D721Med (cell line): ENCODE measurements around the gene CPA2.
"Not testable (repeated sequence)": the region's sequence is repeated elsewhere in the genome, so short reads cannot be mapped to it uniquely, and the experiment has no call there.

Source experiments
- DNase-seq: peaks from one replicate; pipeline ENCODE4 v3.0.0; 2011; ENCODE audit warnings: low spot score; ENCODE audit not compliant: insufficient read length
- FAIRE-seq: peaks from 2 replicates; lab custom pipeline; 2011; peaks lifted over from hg19 to GRCh38; lab: Jason Lieb, UNC
- TF ChIP-seq, protein P1 (sequence below): IDR thresholded peaks from 2 replicates; pipeline ENCODE4 v1.5.1; 2012; ENCODE audit warnings: mild to moderate bottlenecking, control low read depth; ENCODE audit not compliant: insufficient read depth; ENCODE audit errors: missing control alignments

CPA2 gene

DNA sequence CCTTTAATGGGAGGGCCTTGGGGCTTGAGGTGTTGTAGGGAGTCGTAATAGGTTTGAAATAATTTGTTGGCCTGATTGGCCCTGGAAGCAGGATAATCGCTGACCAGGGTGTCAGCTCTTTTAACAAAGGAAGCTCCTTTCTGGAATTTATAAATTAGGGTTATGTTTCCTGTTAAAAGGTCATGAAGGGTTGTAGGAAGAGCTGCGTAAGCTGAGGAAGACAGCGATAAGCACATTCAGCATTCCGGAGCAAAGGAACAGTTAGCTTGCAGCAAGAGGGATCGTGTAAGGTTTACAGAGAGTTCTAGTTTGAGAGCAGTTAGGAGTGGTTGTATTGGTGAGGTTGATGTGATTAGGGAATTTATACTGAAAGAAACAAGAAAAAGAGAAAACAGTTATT is 47.6 kb downstream of the CPA2 start:
- DNase-seq (no peak), FAIRE-seq (no peak)
- TF ChIP-seq, protein P1, sequence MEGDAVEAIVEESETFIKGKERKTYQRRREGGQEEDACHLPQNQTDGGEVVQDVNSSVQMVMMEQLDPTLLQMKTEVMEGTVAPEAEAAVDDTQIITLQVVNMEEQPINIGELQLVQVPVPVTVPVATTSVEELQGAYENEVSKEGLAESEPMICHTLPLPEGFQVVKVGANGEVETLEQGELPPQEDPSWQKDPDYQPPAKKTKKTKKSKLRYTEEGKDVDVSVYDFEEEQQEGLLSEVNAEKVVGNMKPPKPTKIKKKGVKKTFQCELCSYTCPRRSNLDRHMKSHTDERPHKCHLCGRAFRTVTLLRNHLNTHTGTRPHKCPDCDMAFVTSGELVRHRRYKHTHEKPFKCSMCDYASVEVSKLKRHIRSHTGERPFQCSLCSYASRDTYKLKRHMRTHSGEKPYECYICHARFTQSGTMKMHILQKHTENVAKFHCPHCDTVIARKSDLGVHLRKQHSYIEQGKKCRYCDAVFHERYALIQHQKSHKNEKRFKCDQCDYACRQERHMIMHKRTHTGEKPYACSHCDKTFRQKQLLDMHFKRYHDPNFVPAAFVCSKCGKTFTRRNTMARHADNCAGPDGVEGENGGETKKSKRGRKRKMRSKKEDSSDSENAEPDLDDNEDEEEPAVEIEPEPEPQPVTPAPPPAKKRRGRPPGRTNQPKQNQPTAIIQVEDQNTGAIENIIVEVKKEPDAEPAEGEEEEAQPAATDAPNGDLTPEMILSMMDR = no peak

DNA sequence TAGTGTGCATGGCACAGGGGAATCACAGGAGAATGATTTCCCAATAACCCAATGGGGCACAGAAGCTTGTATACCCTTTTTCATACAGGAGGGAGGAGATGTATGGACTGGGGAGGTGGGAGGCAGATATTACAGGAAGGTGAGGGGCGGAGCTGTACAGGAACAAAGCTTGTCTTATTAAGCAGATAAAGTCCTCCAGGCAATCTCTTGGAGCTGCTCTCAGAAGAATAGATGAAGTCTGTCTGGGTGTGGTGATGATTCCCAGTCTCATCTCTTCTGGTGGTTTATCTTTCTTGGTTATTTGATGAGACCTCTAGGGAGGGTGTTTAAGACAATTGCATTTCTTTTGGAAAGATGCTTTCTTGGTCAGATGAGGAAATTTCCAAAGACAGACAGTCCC is 52.9 kb downstream of the CPA2 start:
- TF ChIP-seq, protein P1 = no peak
- FAIRE-seq (no peak), DNase-seq (no peak)

DNA sequence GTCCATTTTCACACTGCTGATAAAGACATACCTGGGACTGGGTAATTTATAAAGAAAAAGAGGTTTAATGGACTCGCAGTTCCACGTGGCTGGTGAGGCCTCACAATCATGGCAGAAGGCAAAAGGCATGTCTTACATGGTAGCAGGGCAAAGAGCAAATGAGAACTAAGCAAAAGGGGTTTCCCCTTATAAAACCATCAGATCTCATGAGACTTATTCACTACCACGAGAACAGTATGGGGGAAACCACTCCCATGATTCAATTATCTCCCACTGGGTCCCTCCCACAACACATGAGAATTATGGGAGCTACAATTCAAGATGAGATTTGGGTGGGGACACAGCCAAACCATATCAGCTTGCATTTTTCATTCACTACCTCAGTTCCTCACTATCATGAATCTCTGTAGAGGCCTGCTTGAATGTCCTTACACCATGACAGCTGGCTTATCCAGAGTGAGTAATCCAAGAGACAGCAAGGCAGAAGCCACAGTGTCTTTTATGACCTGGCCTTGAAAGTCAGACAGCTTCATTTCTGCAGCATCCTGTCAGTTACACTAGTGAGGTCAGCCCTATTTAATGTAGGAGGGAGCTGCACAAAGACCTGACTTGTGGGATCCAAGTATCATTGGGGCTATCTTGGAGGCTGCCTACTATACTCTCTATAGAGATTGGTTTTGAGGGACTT is 55.0 kb downstream of the CPA2 start:
- not testable (repeated sequence) for FAIRE-seq, DNase-seq

DNA sequence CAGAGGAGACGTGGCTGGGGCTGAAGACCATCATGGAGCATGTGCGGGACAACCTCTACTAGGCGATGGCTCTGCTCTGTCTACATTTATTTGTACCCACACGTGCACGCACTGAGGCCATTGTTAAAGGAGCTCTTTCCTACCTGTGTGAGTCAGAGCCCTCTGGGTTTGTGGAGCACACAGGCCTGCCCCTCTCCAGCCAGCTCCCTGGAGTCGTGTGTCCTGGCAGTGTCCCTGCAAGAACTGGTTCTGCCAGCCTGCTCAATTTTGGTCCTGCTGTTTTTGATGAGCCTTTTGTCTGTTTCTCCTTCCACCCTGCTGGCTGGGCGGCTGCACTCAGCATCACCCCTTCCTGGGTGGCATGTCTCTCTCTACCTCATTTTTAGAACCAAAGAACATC is 56.0 kb downstream of the CPA2 start:
- TF ChIP-seq, protein P1 = no peak
- FAIRE-seq = no peak
- no peak for DNase-seq

DNA sequence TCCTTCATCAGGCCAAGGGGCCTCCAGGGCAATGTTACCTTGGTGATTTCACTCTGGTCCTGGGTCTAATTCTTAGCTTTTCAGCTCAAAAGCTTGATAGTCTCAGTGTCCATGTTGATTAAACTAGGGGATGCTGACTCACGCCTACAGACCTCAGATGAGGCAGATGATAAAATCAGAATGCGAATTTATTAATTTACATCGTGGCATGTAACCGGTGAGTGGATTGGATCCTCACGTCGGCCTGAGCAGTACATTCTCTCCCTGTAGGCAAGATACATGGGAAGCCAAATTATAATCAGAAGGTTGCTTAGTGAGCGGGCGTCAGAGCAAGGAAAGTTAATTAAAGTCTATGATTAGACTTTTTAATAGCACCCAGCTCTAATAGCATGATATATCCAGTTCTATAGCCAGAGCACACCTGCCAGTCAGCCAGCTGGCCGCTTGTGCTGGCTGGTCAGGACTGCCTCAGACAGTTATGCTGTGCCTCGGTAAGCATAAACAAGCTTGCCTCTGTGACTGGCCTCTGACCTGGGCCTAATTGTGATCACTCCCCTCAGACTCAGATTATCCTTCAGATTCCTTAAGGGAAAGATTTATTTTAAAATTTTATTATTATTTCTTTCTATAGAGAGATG is 57.8 kb downstream of the CPA2 start:
- TF ChIP-seq, protein P1 = no peak
- FAIRE-seq = no peak
- DNase-seq = no peak

DNA sequence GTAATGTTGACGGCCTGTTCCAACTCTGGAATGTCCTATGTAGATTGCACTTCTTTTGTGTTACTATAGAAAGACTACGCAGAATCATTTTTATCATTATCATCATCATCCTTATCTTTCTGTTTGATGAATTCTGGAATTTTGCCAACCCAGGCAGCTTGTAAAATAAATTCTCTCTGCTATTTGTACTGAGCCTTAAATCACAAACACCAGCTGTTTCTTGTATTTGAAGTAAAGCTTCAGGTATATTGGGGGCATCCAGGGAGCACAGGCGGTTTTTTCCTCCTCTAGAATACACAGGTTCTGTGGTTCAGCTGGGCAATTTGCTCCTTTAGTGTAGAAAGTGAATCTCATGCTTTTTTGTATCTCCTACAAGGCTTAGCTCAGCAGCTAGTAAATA is 63.0 kb downstream of the CPA2 start:
- TF ChIP-seq, protein P1 = no peak
- FAIRE-seq = no peak
- DNase-seq = no peak

DNA sequence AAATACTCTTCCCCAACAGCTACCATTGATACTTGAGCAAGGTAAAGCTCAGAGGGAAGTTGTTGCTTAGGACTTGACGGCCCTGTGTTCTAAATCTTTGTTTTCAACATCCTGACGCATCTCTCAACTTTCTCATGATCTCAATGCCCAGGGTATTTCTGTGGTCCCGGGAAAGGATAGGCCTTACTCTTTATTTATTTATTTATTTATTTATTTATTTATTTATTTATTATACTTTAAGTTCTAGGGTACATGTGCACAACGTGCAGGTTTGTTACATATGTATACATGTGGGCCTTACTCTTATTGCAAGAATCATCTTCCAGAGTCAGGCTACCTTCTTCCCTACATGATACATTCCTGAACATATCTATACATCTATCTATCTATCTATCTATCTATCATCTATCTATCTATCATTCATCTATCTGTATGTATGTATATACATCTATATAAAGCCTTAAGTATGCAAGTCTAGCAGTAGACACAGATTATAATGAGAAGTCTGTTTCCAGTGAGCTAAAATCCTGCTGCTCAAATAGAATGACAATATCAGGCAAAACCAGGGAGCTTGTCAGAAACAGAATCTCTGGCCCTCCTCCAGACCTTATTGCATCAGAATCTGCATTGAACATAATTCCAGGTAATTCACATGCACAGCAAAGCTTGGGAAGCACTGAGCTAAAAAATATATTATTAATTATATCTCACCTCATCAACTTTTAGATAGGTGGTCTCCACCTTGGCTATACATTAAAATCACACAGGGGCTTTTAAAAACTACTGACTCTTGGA is 65.8 kb downstream of the CPA2 start:
- FAIRE-seq (no peak), DNase-seq (no peak)
- TF ChIP-seq, protein P1 = no peak
